Stimulated activated CD4-positive, alpha-beta T cell treated with anti-CD3 and anti-CD28 coated beads, TNF-alpha, amount 100 ng/mL, for 24 hours (primary cell): ENCODE results near the gene ABLIM1.

Experiments used
- DNase-seq, 3 experiments: peaks; one replicate each; pipeline ENCODE4 v3.0.0-alpha.2; 2020; ENCODE audit warnings: low read depth in 3 of 3

Gene ABLIM1

DNA sequence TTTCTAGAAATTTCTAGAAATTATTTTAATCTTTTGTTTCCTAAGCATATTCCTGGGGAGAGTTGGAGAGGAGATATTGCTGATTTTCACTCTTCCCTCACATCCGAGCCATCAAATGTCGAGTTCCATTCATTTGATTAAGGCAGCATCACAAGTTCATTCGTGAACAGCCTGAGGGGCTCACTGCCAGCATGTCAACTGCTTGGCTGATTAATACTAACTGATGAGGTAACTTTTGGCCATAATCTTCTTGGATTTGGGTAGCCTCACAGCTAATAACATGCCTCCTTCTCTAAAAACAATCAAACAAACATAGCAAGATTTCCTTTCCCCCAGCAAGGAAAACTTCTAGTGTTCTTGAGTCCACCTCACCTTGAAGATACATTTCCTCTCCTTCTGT lies 166.7 kb downstream of the ABLIM1 start:
- DNase-seq, result no peak

DNA sequence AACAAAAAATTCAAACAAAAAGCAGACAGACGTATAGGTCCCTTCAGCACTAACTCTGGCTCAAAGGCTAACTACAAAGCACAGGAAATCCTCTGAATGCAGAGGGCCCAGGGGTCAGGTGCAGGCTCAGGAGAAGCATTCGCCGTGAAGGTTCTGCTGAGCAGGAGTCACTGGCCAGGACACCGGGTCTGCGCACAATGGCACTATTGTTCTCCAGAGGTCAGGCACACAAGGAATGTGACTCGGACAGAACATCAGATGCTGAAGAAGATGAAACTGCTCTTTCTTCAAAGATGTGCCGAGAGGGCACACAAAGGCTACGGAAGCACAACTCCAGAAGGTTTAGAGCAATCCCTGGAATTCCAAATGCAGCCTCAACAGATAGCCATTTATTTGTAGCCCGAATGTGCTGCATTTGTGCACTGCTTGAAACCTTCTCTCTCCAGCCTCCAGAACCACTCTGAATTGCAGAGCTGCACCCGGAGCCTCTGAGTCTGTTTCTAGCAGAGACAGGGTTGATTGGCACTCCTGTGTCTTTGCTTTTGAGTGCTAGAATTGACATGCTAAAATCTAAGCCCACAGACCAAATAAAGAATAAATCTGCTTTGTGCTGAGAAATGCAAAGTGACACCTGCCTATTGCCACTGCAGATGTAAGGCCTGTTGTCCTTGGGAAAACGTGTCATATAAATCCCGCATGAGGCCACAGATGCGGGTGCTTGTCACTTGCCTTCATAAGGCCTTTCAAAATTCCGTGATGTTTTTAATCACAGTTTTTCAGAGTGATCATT lies 168.4 kb downstream of the ABLIM1 start:
- no peak for DNase-seq

DNA sequence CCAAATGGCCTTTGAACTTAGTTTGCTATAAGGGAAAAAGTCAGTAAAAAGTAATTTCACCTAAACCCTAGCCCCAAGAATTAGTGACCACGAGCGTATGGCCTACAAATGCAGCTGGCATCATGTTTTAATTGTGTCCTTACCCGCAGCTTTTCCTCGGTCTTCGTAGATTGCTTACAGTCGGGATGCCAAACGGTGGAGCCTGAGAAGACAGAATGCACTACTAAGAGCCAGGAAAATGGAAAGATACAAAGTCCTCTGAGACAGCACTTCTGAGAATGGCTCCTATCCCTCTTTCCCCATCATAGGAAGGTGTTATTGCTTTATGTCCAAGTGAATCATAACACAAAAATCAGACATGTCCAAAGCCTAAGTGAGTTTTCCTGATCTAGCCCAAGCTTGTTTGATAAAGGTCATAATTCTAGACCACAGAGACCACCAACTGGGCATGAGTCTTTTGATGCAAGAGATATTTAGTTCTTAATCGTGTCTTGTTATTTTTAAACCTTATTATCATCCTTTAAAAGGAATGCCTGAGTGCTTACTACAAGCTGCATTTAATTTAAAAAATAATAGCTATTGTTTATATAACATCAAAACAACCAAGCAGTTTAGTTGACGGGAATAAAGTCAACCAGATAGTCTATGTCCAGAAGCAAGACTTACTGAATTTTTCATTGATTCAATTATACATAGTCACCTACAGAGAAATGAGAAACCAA lies 170.1 kb downstream of the ABLIM1 start:
- no peak for DNase-seq

DNA sequence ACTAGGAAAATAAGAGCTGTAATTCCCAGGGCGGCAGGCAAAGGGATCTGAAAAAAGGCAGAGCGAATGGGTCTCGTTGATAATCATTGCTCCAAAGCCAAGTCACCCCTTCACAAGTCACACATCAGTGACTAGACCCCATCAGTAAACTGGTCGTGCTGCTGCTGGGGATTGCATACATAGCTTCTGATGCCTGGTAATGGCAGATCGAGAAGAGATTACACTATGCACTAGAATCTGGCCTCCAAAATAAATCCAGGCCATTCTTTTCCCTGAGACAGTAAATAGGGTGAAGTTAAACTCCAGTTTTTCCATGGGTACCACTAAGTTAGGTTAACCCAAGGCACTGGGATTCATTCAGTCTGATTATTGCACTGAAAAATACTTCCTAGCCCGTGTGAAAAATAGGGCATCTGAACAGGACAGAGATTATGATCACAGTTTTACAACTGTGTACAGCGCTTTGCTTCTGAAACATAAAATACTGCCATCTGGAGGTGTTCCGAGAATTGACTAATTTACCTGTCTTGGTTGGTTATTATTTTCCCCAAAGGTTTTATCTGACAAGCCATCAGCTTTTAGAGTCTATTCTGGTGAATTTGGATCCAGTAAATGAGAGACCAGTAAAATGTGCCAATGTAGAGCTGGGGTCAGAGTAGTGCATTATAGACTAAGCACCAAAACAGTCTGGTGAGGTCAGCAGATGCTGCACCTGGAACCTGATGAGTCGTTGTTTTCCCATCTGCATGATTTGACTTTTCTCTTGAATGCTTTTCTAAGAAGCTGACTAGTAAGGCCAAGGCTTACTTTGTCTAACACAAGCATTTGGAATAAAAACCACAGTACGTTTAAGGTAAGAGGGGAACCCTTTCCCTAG lies 170.9 kb downstream of the ABLIM1 start:
- DNase-seq, result no peak

DNA sequence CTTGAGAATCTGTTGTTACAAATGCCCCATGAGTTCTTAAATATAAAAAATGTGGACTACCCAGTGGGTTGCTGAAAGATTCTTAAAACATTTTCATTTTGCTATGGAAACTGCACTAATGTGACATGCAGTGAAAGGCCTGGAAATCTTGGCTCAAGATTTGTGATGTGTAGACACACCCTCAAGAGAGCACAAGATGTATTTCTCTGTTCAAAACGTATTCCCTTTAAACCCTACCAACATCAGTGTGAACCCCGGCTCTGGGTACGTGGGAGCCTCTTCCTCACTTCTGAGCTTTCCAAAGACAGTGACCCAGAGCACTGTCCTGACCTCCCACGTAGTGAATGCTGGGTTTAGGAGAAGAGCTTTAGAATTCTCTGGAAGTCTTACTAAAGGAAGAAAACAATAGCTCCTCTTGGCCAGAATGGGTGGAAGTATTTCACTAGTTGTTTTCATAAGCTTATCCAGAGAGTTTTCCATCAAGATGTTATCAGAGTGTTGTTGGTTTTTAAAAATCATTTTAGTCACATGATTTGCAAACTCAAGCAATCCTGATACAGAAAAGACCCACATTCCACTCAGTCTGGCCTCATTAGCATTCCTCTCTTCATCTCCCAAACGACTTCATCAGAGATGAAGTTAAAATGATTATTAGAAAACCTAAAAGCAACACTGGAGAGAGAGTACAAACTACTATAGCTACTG lies 172.2 kb downstream of the ABLIM1 start:
- no peak for DNase-seq

DNA sequence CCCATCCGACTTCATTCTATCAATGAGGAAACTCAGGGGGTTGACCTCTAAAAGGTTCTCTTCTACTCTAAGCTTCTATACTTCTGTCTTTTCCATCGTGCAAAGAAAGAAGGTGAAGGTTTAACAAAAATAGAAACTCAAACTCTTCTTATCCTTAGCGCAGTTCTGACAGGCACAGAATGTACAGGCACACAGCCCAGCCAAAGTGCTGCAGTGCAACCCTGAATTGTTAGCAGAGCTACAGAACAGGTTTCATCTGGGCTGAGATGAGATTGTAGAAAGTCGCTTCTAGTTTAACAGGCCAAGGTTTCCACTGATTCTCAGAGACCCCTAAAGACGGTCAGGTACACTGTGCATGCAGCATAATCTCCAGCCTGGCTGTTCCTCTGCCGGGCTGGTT lies 174.5 kb downstream of the ABLIM1 start:
- no peak for DNase-seq

DNA sequence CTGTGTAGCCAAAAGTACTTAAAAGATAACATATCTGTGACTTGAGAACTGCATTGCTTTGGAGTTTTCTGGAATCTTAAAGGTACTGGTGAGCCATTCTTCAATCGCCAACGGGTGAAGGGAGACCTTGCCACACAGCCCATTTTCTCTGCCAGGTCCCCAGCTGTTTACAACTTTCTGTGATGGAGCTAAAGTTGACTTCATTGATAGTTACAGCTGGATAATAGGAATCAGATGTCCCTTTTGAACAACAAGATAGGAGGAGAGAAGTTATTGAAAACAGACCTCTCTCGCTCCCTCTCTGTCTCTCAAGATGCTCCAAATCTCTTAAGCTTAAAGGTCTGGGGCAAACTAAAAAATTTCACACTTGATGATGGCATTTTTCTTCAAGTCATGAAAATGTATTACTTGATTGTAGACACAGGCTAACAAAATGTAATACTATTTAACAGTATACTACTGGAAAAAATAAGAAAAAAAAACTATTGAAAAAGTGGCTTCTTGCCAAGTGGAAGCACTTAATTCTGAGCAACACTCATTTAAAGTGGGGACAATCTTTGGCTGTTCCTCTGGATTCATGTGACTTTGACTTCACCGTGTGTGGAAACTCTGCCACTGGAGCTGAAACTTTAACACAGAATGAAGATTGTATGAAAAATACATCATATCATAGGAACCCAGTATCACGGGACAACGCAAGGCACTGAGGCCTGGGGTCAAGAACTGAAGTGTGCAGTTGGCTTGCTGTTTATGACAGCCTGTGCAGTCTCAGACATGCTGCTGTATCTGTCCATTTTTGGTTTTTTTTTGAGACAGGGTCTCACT lies 175.4 kb downstream of the ABLIM1 start:
- DNase-seq, result no peak

DNA sequence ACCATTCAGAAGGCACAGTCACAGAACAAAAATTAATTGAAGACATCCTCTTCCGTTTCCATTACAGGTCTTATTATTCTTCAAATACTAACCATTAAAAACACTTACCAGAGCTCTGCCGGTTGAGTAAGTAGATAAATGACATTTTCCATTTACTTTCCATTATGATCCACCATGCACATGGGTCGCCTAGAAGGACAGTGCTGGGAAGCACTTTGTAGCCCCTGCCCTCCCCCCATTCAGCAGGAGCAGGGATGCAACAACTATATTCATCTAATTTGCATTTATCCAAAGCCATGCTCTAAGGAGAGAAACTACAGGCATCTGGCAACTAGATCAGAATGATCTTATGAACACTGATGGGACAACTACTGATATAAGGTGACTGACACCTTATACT lies 177.0 kb downstream of the ABLIM1 start:
- no peak for DNase-seq

DNA sequence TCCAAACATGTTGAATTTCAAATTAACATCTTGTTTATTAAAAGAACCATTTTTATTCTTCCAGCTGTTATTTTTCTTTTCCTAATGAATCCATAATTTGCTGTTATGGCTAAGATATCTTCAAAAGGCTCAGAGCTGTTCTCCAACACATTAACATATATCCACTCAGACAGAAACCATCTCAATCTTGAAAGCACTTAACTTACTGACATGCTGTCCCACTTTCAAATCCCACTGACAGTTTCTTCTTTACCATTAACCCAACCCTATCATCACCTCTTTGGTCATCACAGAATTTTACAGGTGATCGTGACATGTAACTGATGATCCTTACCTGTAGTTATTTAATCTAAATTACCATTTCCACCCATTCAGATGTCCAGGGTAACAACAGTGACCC lies 178.2 kb downstream of the ABLIM1 start:
- no peak for DNase-seq

DNA sequence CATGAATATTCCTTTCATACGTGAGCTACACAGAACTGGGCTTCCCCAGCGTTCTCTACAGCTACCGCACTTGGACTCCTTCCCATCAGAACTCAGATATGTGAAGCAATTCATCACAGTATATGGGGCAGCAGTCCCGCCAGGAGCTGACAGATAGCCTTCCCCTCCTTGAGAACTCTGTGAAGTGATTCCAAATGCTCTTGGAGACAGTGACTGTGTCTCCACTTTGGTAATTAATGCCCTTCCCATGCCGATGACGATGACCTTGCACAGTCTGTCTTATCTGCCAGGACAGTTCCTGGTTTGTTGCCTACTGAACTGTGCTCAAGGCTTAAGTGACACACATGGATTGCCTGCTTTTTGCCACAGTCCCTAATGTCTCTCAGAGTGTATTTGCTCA lies 178.8 kb downstream of the ABLIM1 start:
- DNase-seq, result no peak

DNA sequence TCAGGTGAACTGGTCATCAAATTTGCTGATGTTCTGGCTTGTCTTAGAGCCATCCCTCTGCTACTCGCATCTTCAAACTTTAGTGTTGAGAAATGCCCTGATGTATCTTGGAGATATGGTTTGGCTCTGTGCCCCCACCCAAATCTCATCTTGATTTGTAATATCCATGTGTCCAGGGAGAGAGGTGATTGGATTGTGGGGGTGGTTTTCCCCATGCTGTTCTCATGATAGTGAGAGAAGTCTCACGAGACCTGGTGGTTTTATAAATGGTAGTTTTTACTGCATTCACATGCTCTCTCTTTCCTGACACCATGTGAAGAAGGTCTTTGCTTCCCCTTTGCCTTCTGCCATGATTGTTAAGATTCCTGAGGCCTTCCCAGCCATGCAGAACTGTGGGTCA lies 179.8 kb downstream of the ABLIM1 start:
- DNase-seq, result no peak

DNA sequence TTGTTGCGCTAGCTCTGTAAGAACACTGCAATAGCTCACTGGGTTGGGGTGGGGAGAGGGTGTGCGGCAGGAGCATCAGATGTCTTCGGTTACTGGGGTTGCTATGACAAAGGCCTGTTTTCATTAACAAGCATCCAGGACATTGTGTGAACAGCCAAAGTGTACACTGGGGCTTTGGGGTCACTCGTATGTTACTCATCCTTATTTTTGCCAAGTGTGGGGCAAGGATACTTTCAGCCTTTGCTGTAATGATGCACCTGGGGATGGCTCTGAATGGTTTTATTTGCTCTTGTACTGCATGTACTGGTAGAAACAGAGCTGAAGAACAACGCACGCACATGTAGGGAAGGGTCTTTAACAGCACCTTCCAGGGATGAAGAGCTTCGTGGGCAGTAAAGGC lies 180.8 kb downstream of the ABLIM1 start:
- no peak for DNase-seq

DNA sequence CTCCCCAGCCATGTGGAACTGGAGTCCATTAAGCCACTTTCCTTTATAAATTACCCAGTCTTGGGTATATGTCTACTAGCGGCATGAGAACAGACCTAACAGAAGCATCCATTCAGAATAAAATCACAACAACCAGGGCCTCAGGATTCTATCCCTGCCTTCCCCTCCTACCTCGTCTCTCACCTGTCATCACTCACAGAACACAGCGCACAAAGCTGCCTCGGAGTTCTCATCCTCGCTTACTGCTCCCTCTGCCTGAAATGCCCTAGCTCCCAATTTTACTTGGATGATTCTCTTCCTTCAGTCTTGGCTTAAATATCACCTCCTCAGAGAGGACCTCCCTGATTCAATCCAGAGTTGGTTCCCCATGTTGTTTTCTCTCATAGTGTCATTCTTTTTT lies 183.1 kb downstream of the ABLIM1 start:
- DNase-seq, result no peak

DNA sequence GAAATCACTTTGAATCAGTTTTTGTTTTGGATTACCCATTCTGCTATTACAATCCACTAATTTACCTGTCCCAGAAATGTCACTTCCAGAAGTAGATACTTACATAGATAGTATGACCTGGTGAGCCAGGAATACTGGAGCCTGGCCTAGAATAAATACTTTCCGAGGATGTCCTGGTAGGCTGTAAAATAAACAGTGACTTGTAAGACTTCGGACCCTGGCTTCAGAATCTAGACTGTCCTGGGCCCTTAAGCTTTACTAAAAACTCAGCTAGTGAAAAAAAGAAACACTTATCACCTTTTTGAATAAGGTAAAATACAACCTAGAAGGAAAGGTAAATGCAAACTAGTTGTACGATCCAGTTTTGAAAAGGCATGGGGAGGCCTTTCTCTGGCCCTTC lies 184.3 kb downstream of the ABLIM1 start:
- DNase-seq, result no peak

DNA sequence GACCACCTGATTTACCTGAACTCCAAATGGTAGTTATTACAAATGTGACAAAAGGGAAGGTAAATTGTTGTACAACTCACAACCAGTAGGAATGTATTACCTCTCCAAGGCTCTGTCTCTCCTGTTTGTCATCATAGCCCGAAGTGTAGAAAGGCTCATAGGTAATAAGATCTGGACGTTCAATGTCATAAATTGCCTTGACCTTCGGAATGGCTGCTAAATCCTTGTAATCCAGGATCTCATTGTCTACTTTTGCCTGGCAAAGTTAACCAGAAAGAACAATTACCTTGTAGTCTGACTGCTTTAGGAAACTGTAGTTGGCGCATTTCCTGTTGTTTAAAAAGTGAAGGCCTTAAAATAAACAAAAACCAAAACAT lies 185.2 kb downstream of the ABLIM1 start:
- no peak for DNase-seq

DNA sequence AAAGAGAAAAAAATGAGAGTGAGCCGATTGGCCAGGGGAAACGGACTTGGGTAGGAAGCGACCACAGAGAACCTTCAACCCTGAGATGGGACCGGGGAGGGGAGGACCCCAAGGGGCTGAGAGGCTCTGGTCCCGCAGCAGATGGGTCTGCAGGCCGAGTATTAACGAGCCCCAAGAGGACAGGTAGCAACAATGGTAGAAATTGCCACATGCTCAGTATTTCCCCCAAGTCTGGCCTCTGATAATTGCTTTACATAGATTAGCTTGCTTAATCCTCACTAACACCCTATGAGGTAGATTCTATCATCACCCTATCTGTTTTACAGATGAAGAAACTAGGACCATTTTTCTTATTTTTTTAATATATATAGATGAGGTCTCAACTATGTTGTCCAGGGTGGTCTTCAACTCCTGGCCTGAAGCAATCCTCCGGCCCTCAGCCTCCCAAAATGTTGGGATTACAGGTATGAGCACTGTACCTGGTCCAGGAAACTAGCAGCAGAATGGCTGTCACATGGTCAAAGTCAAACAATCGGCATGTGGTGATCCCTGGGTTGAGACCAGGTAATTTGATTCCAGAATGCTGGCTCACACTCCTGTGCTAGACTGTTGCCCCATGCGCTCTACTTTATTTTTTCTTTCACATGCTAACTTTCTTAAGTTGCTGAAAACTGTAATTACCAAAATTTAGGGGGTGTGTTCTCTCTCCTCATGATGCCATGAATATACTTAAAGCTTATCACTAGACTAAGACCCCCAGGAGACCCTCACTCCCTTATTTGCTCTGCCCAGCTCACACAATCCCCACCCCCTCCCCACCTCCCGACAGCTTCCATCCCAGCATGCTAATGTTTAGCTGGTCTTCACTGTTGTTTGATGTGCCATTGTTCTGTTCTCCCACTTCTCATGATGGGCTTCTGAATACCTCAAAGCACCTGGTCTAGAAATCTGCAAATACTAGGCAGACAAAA lies 185.9 kb downstream of the ABLIM1 start:
- no peak for DNase-seq

DNA sequence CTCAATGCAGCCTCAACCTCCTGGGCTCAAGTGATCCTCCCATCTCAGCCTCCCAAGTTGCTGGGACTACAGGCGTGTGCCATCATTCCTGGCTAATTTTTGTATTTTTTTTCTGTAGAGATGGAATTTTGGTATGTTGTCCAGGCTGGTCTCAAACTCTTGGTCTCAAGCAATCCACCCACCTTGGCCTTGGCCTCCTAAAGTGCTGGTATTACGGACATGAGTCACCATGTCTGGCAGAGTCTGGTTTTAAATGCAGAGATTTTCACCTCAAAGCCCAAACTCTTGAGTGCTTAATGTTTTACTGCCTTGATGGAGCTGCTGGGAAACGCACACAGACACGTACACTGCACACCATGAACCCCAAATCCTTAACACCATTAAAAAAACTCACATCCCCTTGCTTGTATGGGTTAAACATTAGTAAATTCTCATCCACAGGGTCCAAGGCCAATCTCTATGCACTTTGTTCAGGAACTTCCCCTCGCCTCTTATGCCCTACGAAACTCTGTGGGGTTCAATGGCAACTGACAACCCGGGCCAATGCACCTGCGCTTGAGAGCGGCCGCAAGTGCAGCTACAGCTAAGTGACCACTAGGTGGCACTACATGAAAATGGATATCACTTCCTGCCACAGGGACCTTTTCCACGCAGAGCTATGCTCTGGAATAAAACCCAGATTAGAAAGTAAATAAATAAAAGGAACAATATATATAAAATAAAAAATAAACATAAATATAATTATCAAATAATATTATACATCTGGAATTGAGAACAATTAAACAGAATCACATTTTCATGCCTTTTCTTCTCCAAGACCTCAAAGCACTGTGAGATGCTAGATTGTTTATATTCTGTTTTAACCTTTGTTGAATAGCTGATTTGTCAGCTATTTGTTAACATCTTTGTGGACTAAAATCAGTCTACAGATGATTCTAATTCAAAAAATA lies 186.8 kb downstream of the ABLIM1 start:
- DNase-seq, result peak; percentile 33 to 58 (median 46)

DNA sequence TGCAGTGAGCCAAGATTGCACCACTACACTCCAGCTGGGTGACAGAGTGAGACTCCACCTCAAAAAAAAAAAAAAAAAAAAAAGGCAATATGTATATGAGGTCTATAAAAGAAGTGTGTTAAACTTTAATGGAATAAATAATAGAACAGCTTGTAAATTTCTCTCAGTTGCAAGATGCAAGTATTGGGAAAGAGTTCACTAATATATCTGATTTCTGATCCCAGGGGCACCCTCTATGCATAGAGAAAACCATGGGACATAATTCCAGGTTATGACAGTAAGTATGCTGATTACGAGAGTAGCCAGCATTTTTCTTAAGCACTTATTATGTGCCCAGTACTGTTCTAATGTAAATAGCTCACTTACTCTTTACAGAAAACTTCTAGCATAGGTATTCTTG lies 187.7 kb downstream of the ABLIM1 start:
- DNase-seq, result no peak

DNA sequence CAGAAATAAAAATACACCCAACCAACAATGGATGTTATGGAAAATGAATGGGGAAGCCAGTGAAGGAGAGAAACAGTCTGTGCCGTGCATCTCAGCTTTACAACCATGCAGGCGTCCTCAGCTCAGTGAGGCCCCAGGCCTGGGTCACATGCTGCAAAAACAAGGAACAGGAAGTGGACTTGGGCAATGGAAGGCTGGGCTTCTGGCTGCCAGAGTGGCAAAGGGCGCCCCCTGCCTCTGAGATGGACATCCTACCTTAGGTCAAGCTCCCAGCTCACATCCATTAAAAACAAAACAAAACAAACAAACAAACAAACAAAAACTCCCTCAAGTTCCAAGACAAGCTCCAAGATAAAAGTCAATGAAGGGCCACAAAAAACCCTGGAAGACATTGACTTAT lies 199.1 kb downstream of the ABLIM1 start:
- DNase-seq, result peak in 1 of 3 experiments; percentile 33
